Measurements from ENCODE around the gene AGFG1.

GRCh38 chr2:227503433-227504406, 31.8 kb downstream of the AGFG1 start:
- no peak for TF ChIP-seq GATA2 (IDR thresholded peaks at IDR 0.05; ENCODE audit: low read depth, low read length)
- TF ChIP-seq GATA3 (IDR thresholded peaks at IDR 0.05; ENCODE audit: low read depth, low read length) = no peak

All from SH-SY5Y (cell line).